GM18526 (cell line): ENCODE measurements around the gene HCFC1.

Source experiments
- POLR2A ChIP-seq: IDR thresholded peaks from 3 replicates; pipeline ENCODE4 v1.6.1; 2011; ENCODE audit not compliant: insufficient read length; ENCODE audit errors: extremely low read depth

HCFC1 gene

DNA sequence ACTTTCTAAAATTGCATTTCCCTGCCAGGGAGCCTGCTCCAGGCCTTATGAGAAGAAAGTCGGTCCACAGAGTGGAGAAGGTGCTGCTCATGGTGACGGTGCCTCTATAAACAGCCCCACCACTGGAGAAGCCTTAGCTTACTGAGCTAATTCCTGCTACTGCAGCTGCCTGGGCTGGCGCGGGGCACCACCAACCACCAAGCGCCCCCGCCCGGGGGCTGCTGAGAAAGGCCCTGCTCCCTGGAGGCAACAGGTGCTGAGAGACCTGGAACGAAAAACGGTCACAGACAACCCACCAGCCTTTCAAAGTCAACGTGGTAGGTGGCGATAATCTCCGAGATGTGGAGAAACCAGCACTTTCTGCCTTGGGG is 2.9 kb downstream of the HCFC1 start:
- no peak for TF ChIP-seq POLR2A

DNA sequence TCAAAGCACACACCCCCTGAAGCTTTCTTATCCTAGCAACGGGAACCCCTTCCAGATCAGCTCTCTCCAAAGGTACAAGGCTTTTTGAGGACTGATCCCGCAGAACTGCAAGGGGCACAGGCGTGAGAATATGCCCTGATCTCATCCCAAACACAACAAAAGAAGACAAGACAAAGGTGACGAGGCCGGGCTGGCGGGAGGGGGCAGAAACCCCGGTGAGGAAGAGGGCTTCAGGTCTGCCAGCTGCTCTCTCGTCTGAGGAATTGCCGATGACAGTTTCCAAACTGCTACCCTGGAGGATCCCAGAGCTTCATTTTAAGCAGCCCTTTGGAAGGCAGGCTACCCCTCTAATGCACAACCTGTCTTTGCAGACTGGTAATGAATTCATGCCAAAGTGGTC is 3.4 kb downstream of the HCFC1 start:
- no peak for TF ChIP-seq POLR2A

- TF ChIP-seq POLR2A = no peak
Observed at GRCh38 chrX:153967536-153968224, 3.9 kb downstream of the HCFC1 start.

DNA sequence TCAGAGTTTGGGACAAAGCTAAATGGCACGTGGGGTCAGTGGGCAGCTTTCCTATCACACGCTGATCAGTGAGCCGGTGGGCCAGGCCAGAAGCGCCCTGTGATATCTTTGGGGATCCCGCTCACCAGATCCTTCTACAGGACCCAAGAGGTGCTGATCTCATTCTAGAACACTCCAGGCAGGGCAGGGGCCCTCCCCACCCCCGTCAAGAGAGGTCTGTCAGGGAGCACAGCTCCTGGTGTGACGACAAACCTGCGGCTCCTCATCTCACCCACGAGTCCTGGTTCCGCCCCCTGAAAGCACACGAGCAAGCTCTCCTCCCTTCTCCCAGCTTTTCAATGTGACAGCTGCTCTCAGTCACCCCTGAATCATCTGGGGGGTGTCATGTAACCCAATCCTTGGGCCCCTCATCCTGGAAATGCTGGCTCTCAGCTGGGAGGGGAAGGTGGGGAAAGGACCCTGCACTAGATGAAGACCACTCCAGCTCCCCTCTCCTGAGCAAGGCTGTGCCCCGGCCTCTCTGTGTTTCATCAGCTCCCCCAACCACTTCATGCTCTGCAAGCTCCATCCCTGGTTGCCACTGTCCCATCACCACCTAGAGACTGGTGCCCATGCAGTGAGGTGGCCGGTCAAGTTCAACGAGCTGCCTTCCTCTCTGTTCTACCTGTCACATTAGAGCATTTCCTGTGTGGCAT is 4.6 kb downstream of the HCFC1 start:
- no peak for TF ChIP-seq POLR2A

- TF ChIP-seq POLR2A = no peak
Observed at GRCh38 chrX:153966283-153966688, 5.3 kb downstream of the HCFC1 start.

GRCh38 chrX:153965406-153965805 is 6.2 kb downstream of the HCFC1 start:
- TF ChIP-seq POLR2A = no peak

- no peak for TF ChIP-seq POLR2A
Observed at GRCh38 chrX:153964105-153964504, 7.5 kb downstream of the HCFC1 start.

DNA sequence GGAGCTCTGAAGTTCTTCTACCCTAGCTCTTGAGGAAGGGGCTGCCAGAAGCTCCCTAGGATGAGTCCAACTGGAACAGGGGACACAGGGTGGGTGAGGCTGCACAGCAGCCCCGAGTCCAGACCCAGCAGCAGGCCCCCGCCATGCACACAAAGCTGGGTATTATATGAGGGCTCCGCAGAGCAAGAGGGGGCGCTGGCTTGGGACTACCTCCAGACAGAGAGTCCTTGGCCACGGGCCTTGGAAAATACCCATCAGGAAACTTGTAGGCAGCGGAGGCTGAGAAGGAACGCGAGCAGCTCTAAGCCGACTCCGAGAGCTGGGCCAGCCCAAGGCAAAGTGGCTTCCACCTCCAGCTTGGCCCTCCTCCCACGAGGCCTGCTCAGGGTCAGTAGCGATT is 8.1 kb downstream of the HCFC1 start:
- TF ChIP-seq POLR2A = no peak

DNA sequence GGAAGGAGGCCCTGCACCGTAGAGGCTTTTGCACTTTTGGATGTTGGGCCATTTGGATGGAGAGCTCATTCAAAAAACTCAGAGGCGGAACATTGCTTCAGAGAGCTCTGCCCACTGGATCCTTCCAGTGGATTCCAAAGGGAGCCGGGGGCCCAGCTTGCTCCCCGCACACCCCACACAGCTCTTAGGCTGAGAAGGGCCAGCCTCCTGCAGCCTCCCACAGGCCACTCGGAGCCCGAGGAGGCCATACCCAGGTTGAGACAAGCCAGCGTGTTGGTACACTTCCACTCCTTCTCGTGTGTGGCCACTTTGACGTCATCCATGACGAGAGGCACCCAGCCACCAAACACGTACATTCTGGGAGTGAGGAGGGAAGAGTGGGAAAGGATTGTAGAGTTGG is 10.3 kb downstream of the HCFC1 start:
- no peak for TF ChIP-seq POLR2A

DNA sequence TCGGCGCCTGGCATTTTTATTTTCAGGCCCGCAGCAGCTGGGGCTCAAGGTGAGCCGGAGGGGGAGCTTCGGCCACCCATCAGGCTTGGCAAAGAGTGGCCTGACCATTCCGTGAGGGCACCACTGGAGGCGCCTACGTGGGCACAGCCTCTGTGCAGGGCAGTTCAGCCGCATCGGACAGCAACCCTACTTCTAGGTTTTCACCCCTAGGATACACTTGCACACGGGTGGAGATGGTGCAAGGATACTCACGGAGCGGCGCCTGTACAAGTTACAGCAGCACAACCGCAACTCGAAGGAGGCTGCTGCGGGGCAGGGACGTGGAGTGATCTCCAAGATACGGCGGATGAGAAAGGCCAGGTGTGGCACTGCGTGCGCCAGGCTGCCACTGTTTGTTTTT is 10.8 kb downstream of the HCFC1 start:
- no peak for TF ChIP-seq POLR2A

- no peak for TF ChIP-seq POLR2A
Observed at GRCh38 chrX:153960077-153960476, 11.5 kb downstream of the HCFC1 start.

DNA sequence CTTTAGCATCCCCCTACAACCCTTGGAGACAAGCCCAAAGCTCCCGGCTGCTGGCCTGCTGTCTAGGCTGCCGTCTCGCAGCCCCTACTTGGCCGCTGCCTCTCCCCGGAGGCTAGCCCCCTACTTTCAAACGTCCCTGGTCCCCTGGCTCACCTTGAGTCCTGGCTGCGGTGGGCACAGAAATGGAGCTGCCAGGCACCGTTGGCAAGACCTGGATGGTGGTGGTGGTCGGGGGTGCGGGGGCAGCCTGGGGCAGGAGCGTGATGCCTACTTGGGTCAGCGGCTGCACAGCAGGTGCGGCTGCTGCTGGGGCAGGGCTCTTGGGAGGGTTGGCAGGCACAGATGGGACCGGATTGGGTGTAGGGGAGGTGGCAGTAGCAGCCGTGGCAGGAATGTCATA is 12.0 kb downstream of the HCFC1 start:
- TF ChIP-seq POLR2A = no peak

- TF ChIP-seq POLR2A = no peak
Observed at GRCh38 chrX:153958605-153959004, 13.0 kb downstream of the HCFC1 start.

DNA sequence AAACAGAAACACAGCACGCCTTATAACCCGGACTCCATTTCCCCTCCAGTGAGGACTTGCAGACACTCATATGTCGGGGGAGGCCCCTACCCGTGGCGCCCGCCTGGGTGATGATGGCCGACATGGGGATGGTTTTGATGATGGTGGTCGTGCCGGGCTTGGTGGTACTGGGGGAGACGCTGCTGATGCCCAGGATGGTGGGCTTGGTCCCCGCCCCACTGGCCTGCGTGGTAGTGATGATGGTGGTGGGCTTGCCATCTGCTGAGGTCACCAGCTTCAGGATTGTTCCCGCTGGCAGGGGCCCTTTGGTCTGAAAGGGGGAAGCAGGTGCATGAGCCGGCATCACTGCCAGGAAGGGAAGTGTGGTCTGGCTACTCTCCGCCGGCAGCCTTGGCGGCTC is 14.4 kb downstream of the HCFC1 start:
- TF ChIP-seq POLR2A = no peak

GRCh38 chrX:153956044-153956907 is 15.3 kb downstream of the HCFC1 start:
- no peak for TF ChIP-seq POLR2A

DNA sequence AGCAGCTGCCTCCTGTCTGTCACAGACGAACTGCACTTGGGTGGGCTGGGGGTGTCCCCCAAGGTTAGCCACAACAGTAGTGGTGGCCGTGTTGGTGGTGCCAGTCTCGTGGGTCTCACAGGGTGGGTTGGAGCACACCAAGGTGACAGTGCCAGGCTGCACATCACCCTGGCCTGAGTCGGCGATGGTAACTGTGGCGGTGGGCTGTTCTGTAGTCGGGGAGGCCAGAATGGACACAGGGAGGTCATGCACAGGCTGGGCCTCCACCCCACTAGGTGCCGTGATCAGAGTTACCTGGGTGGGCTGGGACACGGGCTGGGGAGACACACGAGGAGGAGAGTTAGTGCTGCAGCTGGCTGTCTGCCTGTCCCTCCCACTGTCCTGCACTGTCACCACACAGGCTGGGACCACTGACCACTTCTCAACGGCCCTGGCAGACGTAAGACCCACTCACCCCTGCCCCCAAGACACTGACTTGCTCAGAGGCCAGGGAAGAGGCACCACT is 16.3 kb downstream of the HCFC1 start:
- no peak for TF ChIP-seq POLR2A
